Kidney epithelial cell (primary cell): ENCODE measurements around the gene CD163L1. TPM values are rescaled to one million over a fixed set of nuclear protein-coding genes. Genes with fewer than 3 reads are reported as not detected.
"Not testable (repeated sequence)": the region's sequence is repeated elsewhere in the genome, so short reads cannot be mapped to it uniquely, and the experiment has no call there.

ENCODE experiments used
- DNase-seq: peaks from one replicate; pipeline ENCODE4 v3.0.0-alpha.2; 2010; ENCODE audit warnings: low read depth
- H3K27me3 ChIP-seq: 2 replicates; pipeline ENCODE4 v1.6.0; 2011; ENCODE audit warnings: low read length; ENCODE audit not compliant: control insufficient read depth, insufficient read depth
- H3K36me3 ChIP-seq: 2 replicates; pipeline ENCODE4 v1.5.1; 2011; ENCODE audit warnings: low read length; ENCODE audit not compliant: control insufficient read depth, insufficient read depth
- H3K4me3 ChIP-seq: 2 replicates; pipeline ENCODE4 v1.5.1; 2011; ENCODE audit warnings: low read depth, mild to moderate bottlenecking, control low read depth, low read length
- total RNA-seq: library from RNA; depleted of rRNA; stranded (reverse); fragments of >200 nt; gene quantifications from 2 replicates; pipeline ENCODE4 v1.2.3, GENCODE V29; 2015
- TF ChIP-seq, protein P1 (sequence below): IDR thresholded peaks from 2 replicates; pipeline ENCODE4 v1.5.1; 2011; ENCODE audit warnings: mild to moderate bottlenecking, moderate library complexity, low read length, control low read depth, inconsistent platforms; ENCODE audit not compliant: insufficient read depth, poor library complexity, severe bottlenecking

Gene CD163L1
- total RNA-seq, 1 donor from 2014 or later: 0.08 TPM

- no peaks in the 10 kb centered on the region for H3K27me3 ChIP-seq
- no peaks in the 10 kb centered on the region for H3K36me3 ChIP-seq
- TF ChIP-seq, protein P1, sequence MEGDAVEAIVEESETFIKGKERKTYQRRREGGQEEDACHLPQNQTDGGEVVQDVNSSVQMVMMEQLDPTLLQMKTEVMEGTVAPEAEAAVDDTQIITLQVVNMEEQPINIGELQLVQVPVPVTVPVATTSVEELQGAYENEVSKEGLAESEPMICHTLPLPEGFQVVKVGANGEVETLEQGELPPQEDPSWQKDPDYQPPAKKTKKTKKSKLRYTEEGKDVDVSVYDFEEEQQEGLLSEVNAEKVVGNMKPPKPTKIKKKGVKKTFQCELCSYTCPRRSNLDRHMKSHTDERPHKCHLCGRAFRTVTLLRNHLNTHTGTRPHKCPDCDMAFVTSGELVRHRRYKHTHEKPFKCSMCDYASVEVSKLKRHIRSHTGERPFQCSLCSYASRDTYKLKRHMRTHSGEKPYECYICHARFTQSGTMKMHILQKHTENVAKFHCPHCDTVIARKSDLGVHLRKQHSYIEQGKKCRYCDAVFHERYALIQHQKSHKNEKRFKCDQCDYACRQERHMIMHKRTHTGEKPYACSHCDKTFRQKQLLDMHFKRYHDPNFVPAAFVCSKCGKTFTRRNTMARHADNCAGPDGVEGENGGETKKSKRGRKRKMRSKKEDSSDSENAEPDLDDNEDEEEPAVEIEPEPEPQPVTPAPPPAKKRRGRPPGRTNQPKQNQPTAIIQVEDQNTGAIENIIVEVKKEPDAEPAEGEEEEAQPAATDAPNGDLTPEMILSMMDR: no peak
- DNase-seq: no peak
- no peak overlapping the region for H3K4me3 ChIP-seq
Observed at GRCh38 chr12:7339675-7340074, 104.3 kb downstream of the CD163L1 start.

DNA sequence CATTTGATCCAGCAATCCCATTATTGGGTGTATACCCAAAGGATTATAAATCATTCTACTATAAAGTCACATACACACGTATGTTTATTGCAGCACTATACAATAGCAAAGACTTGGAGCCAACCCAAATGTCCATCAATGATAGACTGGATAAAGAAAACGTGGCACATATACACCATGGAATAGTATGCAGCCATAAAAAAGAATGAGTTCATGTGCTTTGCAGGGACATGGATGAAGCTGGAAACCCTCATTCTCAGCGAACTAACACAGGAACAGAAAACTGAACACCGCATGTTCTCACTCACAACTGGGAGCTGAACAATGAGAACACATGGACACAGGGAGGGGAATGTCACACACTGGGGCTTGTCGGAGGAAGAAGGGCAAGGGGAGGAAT is 106.2 kb downstream of the CD163L1 start:
- H3K27me3 ChIP-seq, DNase-seq, H3K4me3 ChIP-seq, H3K36me3 ChIP-seq: not testable (repeated sequence)

- H3K27me3 ChIP-seq: no peaks in the 10 kb centered on the region
- no peak for DNase-seq
- TF ChIP-seq, protein P1: no peak
- H3K36me3 ChIP-seq: no peaks in the 10 kb centered on the region
- H3K4me3 ChIP-seq: no peak overlapping the region
Observed at GRCh38 chr12:7327918-7328317, 116.0 kb downstream of the CD163L1 start.

DNA sequence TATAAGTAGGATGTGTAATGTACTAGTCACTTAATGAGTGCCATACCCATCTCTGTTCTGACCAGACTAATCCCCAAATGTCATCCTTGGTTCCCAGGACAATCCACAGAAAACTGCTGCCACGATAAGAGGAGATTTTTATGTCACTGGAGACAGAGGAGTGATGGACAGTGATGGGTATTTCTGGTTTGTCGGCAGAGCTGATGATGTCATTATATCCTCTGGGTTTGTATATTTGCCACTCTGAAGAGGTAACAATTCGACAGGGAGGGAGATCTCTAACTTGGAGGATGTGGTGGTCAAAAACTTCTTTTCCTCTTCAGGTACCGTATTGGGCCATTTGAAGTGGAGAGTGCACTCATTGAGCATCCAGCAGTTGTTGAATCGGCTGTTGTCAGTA is 119.8 kb downstream of the CD163L1 start:
- no peak for DNase-seq
- H3K36me3 ChIP-seq: no peaks in the 10 kb centered on the region
- no peaks in the 10 kb centered on the region for H3K27me3 ChIP-seq
- H3K4me3 ChIP-seq: no peak overlapping the region
- TF ChIP-seq, protein P1: no peak

- TF ChIP-seq, protein P1: no peak
- no peaks in the 10 kb centered on the region for H3K36me3 ChIP-seq
- no peak overlapping the region for H3K4me3 ChIP-seq
- DNase-seq: no peak
- no peaks in the 10 kb centered on the region for H3K27me3 ChIP-seq
Observed at GRCh38 chr12:7322599-7322998, 121.4 kb downstream of the CD163L1 start.

- DNase-seq: no peak
- Histone ChIP-seq H3K4me3 (no peak overlapping the region), H3K36me3 (no peaks in the 10 kb centered on the region), H3K27me3 (no peaks in the 10 kb centered on the region)
- TF ChIP-seq, protein P1: no peak
Observed at GRCh38 chr12:7321624-7322023, 122.3 kb downstream of the CD163L1 start.
